NOMO-1 treated with dmso at 0.1 percent for 144 hours (cell line): ENCODE results near the gene KCNMA1.

Source experiments
- DNase-seq: peaks from one replicate; lab custom pipeline; 2025; ENCODE audit not compliant: unreplicated experiment; lab: John Stamatoyannopoulos, UW

KCNMA1 gene

GRCh38 chr10:77494327-77494726, 143.3 kb downstream of the KCNMA1 start:
- no peak for DNase-seq

- no peak for DNase-seq
Measured at GRCh38 chr10:77493851-77494261, 143.8 kb downstream of the KCNMA1 start.

GRCh38 chr10:77493239-77493806, 144.3 kb downstream of the KCNMA1 start:
- no peak for DNase-seq

- DNase-seq = no peak
Measured at GRCh38 chr10:77492368-77492994, 145.1 kb downstream of the KCNMA1 start.

- no peak for DNase-seq
Measured at GRCh38 chr10:77490534-77491314, 146.9 kb downstream of the KCNMA1 start.

- DNase-seq = no peak
Measured at GRCh38 chr10:77486517-77486916, 151.1 kb downstream of the KCNMA1 start.

GRCh38 chr10:77485847-77486246, 151.8 kb downstream of the KCNMA1 start:
- no peak for DNase-seq

GRCh38 chr10:77482072-77482471, 155.5 kb downstream of the KCNMA1 start:
- DNase-seq = no peak

GRCh38 chr10:77479586-77479985, 158.0 kb downstream of the KCNMA1 start:
- DNase-seq = no peak

- DNase-seq = no peak
Measured at GRCh38 chr10:77478962-77479359, 158.6 kb downstream of the KCNMA1 start.

- no peak for DNase-seq
Measured at GRCh38 chr10:77478247-77478961, 159.2 kb downstream of the KCNMA1 start.

- DNase-seq = no peak
Measured at GRCh38 chr10:77475522-77475921, 162.1 kb downstream of the KCNMA1 start.

- DNase-seq = no peak
Measured at GRCh38 chr10:77474939-77475338, 162.7 kb downstream of the KCNMA1 start.

- DNase-seq = no peak
Measured at GRCh38 chr10:77474386-77474785, 163.2 kb downstream of the KCNMA1 start.

- no peak for DNase-seq
Measured at GRCh38 chr10:77472146-77472545, 165.5 kb downstream of the KCNMA1 start.

- DNase-seq = no peak
Measured at GRCh38 chr10:77471069-77471536, 166.5 kb downstream of the KCNMA1 start.

- DNase-seq = no peak
Measured at GRCh38 chr10:77467422-77467963, 170.1 kb downstream of the KCNMA1 start.

- no peak for DNase-seq
Measured at GRCh38 chr10:77463967-77464745, 173.5 kb downstream of the KCNMA1 start.

GRCh38 chr10:77463499-77463898, 174.1 kb downstream of the KCNMA1 start:
- no peak for DNase-seq

- no peak for DNase-seq
Measured at GRCh38 chr10:77461636-77462296, 175.8 kb downstream of the KCNMA1 start.
